CD4-positive, alpha-beta T cell treated with Interleukin-12 subunit alpha and Interleukin-12 subunit beta, for 1 hour (primary cell): ENCODE data around the gene SLC35F3.

ENCODE experiments used
- DNase-seq: peaks from one replicate; pipeline ENCODE4 v3.0.0-alpha.2; 2020

The SLC35F3 gene

GRCh38 chr1:234047123-234047522 is 142.6 kb downstream of the SLC35F3 start:
- DNase-seq = no peak

DNA sequence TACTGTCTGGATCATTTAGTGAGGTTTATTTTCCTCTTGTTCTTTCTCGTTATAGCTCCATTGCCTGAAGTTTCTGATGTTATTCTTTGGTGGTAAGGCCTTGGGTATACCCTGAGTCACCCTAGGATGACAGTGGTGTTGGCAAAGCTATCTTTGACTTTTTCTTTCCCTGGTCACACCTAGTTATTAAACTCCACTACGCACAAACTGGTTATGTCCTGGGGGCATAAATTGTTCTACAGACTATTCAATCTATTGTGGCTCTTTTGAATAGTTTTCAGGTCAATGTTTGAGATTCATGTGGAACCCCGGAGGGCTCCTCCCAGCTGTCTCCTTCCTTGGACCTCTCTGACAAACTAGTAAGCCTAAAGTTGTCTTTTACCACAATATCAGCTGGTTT is 157.7 kb downstream of the SLC35F3 start:
- DNase-seq = no peak

DNA sequence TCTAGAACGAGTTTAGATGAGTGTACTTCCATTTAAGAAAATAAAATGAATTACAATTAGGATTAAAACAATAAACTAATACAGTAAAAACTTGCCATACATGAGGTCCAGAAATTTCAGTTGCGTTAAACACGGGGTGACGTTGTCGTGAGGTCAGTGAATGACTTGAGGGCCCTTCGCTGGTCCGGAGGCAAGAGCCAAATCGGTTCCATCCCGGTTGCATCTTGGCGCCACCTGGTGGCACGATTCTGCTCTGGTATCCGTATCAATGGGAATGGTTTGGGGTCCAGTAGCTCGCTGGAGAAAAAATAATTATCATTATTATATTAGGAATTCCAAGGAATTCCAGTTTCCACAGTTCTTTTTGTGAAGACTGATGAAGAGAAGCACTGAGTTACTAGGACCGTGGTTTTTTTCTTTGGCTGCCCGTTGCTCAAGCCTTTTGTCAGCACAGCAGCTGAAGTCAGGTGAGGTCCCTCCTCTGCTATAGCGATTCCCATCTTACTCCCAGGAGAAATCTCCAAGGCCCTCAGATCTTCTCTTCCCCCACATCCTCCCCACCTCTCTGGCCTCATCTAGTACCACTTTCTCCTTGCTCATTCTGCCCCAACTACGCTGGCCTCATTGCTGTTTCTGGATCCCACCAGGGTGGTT is 161.4 kb downstream of the SLC35F3 start:
- DNase-seq = peak; percentile 54

- DNase-seq = no peak
Measured at GRCh38 chr1:234067581-234068337, 163.3 kb downstream of the SLC35F3 start.

DNA sequence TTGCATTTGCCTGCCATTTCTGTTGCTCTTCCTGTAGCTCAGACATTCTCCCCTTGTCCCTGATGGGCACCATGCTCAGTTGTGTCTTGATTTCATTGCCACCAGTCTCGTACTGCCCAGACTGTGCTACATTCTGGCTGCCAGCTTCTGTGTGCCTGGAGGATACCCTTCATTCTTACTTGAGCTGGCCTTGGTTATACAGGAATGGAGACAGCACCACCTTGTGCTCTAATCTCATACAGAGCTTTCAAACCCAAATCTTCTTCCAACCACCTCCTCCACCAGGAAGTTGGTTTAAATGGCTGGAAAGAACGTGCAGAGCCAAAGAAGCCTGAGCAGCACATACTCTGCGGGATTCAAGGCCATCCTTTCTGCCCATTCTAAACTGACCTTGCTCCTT is 165.3 kb downstream of the SLC35F3 start:
- DNase-seq = no peak

DNA sequence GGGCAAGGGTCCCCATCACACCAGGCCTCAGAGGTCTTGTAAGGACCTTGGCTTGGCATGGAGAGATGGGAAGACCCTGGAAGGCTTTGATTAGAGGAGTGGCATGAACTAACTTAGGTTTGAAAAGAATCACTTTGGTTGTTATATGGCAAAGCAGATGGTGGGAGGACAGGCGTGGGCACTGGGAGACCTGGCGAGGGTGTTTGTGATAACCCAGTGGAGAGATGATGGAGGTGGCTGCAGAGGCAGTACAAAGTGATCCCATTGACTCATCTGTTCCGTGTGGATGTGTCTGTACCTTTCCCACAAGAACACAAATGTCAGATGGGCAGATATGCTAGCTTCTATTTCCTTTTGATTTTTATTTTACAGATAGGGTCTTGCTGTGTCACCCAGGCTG is 168.3 kb downstream of the SLC35F3 start:
- DNase-seq = no peak

GRCh38 chr1:234078143-234078542 is 173.7 kb downstream of the SLC35F3 start:
- DNase-seq = no peak

DNA sequence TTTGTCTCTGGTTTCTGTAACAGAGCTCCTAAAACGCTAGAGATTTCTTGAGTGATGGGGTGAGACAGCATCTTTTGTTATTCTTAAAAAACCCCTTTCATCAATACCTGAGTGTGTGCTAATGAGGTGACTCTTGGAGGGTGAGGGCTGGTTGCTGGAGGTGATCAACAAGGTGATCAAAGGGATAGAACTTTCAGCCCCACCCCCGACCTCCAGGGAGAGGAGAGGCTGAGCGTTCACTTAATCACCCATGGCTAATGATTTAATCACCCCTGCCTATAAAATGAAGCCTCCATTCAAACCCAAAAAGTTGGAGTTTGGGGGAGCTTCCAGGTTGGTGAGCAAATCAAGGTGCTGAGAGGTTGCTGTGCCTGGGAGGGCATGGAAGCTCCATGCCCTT is 175.4 kb downstream of the SLC35F3 start:
- no peak for DNase-seq

- DNase-seq = no peak
Measured at GRCh38 chr1:234083460-234083859, 179.0 kb downstream of the SLC35F3 start.

DNA sequence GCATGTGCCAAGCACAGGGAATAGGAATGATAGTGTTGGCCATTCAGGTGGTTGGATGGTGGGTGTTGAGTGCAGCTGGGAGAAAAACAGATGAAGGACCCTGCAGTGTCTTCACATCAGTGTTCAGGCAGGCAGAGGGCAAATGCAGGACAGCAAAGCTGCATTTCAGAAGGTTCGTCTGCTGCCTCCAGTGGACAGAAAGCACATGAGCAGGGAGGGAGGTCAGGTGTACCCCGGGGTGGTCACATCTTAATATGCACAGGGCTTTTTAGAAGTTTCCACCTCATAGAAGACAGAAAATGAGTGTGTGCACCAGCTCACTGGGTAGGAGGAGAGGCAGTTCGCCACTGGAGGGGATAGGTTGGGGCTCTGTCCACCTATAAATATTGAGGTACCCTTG is 184.9 kb downstream of the SLC35F3 start:
- DNase-seq = no peak

- DNase-seq = no peak
Measured at GRCh38 chr1:234090212-234091064, 186.0 kb downstream of the SLC35F3 start.

GRCh38 chr1:234091065-234091401 is 186.6 kb downstream of the SLC35F3 start:
- DNase-seq = no peak

- DNase-seq = no peak
Measured at GRCh38 chr1:234091876-234092275, 187.4 kb downstream of the SLC35F3 start.

DNA sequence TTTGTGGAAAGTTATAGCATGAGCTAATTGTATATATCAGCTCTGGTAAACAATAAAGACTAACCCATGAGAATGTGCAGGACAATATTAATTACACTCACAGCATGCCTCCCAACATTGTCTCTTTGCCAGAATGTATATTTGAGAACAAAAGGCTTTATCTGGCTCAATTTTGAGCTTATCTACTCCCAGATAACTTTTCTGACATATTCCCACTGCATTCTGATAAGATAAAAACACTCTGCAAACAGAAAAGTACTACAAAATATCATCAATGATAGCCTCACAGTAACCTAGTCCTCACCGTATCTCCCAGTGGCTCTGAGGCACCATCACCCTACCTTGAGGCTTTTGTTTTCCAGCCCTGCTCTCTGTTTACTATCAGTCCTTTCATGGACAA is 188.6 kb downstream of the SLC35F3 start:
- DNase-seq = no peak

- DNase-seq = no peak
Measured at GRCh38 chr1:234093741-234094140, 189.3 kb downstream of the SLC35F3 start.

- no peak for DNase-seq
Measured at GRCh38 chr1:234094172-234094571, 189.7 kb downstream of the SLC35F3 start.

GRCh38 chr1:234096161-234096770 is 191.8 kb downstream of the SLC35F3 start:
- no peak for DNase-seq

DNA sequence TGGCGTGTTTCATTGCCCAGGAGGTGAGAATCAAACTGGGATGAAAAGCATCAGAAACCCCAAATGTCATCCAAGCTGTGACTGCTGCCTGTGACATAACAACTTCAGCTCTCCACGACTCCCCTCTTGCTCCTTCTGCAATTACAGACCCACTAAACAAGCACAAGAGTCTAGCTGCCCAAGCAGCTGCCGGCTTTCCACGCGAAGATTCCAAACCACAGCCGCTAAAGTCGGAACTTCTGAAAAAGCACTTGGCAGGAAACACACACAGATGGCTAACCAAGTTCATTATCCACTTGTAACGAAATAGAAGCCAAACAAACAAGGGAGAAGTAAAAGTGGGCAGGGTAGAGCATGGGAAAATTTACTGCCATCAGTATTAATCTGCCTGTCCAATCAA is 198.1 kb downstream of the SLC35F3 start:
- DNase-seq = no peak

DNA sequence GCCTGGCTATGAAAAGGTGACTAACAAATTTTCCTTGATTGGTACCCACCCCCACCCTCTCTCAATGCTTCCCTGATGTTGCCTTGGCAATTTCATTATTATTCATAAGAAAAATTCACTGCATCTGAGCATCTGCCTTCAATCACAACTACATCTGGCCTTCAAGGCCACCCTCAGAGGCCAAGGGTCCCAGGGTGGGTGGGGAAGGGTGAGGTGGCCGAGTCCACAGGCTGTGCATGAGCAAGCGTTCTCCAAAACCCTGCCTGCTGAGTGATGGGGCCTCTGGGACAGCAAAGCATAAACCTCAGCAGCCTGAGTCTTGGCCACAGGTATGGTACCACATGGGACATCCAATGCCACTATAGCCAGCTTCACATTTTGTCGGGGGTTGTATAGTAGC is 198.7 kb downstream of the SLC35F3 start:
- DNase-seq = no peak

GRCh38 chr1:234106032-234106431 is 201.6 kb downstream of the SLC35F3 start:
- no peak for DNase-seq

- DNase-seq = no peak
Measured at GRCh38 chr1:234107416-234108021, 203.0 kb downstream of the SLC35F3 start.

DNA sequence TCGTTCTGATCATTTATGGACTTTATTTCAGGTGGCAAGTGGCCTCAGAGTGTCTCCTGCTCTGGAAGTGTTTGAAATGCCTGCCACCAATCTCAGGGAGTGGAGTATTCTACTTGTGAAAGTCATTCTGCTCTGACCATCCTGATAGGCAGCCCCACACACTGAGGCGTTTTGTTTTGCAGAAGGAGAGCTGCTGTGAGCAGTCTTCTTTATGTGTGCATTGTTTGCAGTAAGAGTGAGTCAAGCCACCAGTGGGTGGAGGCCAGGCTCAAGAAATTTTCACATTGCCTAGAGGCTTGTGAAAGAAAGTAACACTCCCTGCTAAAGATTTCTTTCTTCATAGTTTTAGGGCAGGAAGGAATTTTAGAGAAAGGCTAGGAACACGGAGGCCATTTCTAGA is 204.4 kb downstream of the SLC35F3 start:
- no peak for DNase-seq

DNA sequence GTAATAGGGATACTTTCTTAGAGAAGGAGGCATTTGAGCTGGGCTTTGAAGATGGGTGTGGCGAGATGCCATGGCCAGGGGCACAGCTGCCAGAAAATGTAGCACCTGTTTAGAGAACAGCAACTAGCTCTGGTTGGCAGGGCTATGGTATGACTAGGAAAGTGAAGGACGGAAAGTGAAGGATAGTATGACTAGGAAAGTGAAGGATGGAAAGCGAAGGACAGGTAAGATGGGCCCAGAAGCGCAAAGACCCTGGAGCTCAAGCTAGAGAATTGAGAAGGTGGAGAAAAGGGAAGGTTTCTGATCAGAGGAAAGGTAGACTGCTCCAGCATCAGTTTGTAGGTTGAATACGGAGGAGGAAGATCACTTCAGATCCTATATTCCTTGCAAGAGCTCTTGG is 205.4 kb downstream of the SLC35F3 start:
- no peak for DNase-seq
